Measurements from ENCODE around the gene H1-8.

Gene H1-8

DNA sequence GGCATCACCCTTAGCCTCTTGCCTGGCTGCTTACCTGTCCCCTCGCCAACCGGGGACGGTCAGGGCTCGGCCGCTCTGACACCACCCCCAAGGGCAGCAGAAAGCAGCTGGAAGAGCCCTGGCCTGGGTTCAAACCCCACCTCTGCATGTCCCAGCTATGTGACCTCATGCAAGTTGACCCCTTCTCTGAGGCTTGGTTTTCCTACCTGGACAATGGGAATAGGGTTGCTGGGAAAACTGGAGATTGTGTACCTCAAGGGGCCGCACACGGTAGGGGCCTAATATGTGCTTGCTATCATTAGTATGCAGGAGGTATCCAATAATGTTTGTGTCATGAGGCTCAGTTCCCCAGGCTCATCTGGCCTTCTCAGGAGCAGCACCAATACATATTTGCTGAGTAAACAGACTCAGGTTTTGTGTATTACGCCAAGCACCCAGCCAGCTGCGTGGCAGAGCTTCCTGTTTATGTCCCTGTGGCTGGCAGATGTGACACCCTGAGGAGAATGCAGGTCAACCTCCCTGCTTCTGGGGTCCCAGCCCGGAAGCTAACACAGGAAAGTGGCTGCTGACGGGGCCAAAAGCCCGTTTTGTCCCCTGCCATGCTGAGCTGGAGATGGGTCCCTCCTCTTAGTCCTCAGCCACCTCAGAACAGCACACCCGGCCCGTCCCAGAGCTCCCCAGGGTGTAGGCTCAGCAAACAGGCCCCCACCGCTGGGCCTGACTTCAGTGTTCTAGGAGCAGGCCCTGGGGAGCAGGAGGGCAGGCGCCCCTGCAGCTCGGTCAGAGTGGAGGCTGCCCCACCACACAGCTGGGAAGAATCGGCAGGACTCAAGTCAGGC, 33.8 kb downstream of the H1-8 start:
- DNase-seq (ENCODE audit: extremely low read depth, low read depth) = no peak
- TF ChIP-seq, protein P1, sequence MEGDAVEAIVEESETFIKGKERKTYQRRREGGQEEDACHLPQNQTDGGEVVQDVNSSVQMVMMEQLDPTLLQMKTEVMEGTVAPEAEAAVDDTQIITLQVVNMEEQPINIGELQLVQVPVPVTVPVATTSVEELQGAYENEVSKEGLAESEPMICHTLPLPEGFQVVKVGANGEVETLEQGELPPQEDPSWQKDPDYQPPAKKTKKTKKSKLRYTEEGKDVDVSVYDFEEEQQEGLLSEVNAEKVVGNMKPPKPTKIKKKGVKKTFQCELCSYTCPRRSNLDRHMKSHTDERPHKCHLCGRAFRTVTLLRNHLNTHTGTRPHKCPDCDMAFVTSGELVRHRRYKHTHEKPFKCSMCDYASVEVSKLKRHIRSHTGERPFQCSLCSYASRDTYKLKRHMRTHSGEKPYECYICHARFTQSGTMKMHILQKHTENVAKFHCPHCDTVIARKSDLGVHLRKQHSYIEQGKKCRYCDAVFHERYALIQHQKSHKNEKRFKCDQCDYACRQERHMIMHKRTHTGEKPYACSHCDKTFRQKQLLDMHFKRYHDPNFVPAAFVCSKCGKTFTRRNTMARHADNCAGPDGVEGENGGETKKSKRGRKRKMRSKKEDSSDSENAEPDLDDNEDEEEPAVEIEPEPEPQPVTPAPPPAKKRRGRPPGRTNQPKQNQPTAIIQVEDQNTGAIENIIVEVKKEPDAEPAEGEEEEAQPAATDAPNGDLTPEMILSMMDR (IDR thresholded peaks at IDR 0.05; ENCODE audit: low read depth, low read length) = no peak

DNA sequence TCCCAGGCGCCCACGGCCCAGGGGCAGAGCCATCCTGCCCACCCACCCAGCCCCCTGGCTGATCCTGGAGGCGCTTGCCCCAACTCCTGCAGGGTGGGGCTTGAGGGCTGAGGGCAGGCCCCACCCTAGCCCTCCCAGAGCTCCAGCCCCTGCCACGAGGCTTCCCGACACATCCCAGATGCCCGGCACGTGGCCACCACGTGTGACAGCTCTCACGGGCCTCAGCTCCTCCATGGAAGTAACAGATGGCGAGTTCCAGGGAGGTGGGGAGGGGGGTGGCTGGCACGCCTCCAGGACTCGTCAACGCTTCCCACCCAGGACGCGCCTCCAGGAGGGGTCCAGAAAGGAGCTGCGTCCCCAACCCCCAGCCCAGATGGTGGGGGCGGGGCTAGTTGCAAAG, 34.4 kb downstream of the H1-8 start:
- DNase-seq (ENCODE audit: extremely low read depth, low read depth) = no peak
- TF ChIP-seq, protein P1 (IDR thresholded peaks at IDR 0.05; ENCODE audit: low read depth, low read length) = no peak

DNA sequence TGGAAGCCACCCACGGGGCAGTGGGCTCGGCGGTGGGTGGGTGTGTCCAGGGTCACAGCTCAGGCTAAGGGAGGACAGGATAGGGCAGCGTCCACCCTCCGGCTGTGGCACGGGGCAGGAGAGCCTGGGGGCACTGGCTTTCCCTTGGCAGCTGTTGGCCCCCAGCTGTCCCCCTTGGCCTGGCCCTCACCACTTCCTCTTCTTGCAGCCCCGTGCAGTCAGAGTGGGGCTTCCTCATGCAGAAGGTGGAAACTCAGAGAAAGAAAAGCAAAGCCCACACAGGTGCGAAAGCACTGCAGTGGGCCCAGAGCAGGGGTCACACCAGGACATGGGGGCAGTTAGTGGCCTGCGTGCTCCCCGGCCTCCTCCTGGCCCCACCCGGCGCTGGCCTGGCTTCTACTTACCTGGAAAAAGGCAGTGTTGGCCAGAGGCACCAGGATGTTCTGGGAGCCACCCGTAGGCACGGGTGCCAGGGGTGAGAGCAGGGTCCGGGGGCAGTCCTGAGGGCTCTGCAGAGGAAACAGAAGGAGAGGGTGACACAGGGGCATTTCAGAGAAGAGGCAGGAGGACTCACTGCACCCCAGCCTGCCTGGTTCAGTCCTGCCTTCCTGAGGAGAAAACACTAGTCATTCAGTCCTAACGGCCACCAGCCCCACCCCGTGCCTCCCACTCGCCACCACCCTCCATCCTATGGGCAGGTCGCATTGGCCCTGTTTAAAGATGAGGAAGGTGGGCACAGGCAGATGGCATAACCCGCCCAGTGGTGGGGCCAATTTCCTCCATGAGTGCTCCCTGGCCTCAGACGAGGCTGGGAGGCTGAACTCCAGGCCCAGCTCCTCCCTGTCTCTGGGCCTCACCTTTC, 35.2 kb downstream of the H1-8 start:
- TF ChIP-seq, protein P1 (IDR thresholded peaks at IDR 0.05; ENCODE audit: low read depth, low read length) = no peak
- DNase-seq (ENCODE audit: extremely low read depth, low read depth) = no peak

DNA sequence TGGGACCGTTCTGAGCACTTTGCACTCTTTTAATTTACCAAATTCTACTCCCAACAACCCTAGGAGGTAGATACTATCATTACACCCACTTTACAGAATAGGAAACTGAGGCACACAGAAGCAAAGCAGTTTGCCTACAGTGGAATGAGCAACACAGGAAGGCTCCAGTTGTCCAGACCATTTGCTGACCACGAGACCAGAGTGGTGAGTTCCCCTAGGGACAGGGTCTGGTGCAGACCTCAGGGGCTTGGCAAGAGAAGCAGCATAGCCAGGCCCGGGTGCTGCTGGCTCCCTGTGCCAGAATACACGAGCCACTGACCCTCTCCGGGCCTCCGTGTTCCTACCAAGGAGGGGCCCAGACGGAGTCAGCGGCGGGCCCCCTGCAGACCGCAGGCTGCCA, 37.0 kb downstream of the H1-8 start:
- no peak for DNase-seq (ENCODE audit: extremely low read depth, low read depth)
- TF ChIP-seq, protein P1 (IDR thresholded peaks at IDR 0.05; ENCODE audit: low read depth, low read length) = no peak

DNA sequence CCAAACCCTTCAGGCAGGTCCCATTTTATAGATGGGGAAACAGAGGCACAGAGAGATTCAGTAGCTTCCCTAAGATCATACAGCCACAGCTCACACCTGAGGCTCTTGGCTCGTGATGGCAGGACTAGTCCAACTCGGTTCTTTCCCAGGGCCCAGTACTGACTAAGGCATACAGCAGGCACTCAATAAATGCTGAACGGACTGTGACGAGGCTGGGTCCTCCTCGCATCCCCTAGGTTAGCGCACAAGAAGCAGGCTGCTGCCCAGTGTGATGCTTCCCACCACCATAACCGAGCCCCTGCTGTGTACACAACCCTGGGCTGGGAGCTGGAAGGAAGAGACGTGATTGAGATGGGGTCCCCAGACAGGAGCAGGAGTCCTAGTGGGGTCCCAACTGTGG, 38.6 kb downstream of the H1-8 start:
- TF ChIP-seq, protein P1 (IDR thresholded peaks at IDR 0.05; ENCODE audit: low read depth, low read length) = no peak
- no peak for DNase-seq (ENCODE audit: extremely low read depth, low read depth)

DNA sequence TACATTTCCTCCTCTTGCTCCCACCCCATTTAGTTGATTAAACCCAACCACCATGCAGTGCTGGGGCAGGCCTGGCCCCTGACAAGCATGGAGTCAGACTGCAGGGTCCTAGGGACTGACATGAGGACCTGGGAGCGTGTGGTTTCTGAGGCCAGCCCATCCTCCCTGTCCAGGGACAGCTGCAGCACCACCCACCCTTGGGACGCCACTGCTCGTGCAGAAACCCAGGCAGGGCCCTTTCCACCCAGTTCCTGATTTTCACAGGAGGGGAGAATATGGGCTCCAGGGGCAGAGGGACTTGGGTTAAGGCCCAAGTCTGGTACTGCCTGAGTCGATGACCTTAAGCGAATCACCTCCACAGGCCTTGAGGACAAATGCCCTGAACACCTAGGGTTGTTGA, 39.8 kb downstream of the H1-8 start:
- TF ChIP-seq, protein P1 (IDR thresholded peaks at IDR 0.05; ENCODE audit: low read depth, low read length) = no peak
- no peak for DNase-seq (ENCODE audit: extremely low read depth, low read depth)

DNA sequence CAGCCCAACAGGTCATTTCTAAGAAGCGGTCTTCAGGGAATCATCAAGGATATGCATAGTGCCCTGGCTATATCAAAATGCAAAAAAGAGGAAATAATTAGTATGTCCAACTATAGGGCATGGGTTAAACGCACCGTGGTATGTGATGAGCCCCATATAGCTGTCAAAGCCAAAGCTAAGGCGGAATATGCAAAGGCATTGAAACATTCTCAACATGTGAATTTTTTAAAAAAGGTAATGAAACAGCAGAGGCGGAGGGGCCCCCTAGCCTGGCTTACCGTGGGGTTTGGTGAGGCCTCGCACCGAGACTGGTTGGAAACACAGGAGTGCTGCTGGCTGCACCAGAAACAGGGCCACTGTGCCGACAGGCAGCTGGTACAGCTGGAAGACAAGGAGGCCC, 40.3 kb downstream of the H1-8 start:
- no peak for DNase-seq (ENCODE audit: extremely low read depth, low read depth)
- TF ChIP-seq, protein P1 (IDR thresholded peaks at IDR 0.05; ENCODE audit: low read depth, low read length) = no peak

All from AG09319 (cell line).